HK-2 (cell line): ENCODE data around the gene SLC25A20.
A peak's percentile ranks its signal among the peaks of the same experiment; 100 is the strongest.
"Not testable (repeated sequence)": the region's sequence is repeated elsewhere in the genome, so short reads cannot be mapped to it uniquely, and the experiment has no call there.

Experiments used
- DNase-seq: peaks from one replicate; pipeline ENCODE4 v3.0.0-alpha.2; 2018; ENCODE audit not compliant: unreplicated experiment

SLC25A20 gene

DNA sequence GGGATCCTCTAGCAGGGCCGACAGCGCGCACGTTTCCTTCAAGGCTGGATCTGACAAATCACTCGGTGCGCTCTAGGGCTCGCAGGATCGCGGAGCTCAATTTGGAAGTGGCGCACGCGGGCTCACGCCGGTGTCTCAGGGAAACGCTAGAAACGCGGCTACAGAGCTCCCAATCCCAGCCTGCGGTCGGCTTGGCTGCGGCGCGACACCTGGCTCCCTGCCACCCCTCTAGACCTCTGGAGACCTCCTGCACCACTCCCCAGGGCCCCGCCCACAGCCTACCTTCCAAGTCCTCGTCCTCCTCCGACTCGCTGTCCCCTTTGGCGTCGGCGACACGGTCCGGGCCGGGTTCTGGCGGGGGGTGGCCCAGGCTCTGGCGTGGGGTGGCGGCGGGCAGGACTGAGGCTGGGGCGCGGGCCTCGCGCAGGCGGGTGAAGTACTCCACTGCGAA lies 51.6 kb downstream of the SLC25A20 start:
- peak; percentile 70 for DNase-seq

- DNase-seq = no peak
Observed at GRCh38 chr3:48845170-48845569, 53.5 kb downstream of the SLC25A20 start.

DNA sequence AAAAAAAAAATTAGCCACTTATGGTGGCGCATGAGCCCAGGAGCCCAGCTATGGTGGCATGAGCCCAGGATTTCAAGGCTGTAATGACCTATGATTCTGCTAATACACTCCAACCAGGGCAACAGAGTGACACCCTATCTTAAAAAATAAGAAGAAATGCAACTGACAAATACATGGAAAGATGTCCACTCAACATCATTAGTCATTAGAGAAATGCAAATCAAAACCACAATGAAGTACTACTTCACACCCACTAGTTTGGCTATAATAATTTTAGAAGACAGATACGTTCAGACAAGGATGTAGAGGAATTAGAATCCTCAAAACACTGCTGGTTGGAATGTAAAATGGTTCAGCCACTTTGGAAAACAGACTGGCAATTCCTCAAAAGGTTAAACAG lies 61.5 kb downstream of the SLC25A20 start:
- DNase-seq = no peak

DNA sequence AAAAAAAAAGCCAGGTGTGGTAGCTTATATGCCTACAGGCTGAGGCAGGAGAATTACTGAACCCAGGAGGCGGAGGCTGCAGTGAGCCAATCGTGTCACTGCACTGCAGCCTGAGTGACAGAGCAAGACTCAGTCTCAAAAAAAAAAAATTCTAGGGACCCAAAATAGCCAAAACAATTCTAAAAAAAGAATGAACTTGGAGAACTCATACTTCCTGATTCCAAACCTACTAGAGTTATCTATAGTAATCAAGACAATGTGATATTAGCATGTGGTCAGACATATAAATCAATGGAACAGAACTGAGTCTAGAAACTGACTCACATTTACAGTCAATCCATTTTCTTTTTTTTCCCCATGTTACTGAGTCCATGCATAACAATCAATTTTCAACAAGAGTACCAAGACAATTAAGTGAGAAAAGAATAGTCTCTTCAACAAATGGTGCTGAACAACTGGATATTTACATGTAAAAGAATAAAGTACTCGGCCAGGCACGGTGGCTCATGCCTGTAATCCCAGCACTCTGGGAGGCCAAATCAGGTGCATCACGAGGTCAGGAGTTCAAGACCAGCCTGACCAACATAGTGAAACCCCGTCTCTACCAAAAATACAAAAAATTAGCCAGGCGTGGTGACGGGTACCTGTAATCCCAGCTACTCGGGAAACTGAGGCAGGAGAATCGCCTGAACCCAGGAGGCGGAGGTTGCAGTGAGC lies 62.9 kb downstream of the SLC25A20 start:
- DNase-seq = no peak

GRCh38 chr3:48832684-48833083 lies 66.0 kb downstream of the SLC25A20 start:
- DNase-seq = no peak

- no peak for DNase-seq
Observed at GRCh38 chr3:48830715-48831114, 68.0 kb downstream of the SLC25A20 start.

DNA sequence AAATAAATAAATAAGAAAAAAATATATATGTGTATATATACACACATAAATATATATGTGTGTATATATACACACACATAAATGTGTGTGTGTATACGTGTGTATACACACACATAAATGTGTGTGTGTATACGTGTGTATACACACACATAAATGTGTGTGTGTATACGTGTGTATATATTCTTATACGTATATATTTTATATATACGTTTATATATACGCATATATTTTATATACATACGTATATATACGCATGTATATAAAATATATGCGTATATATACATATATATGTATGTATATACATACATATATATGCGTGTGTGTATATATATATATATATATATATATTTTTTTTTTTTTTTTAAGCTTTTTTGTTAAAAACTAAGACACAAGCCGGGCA lies 69.2 kb downstream of the SLC25A20 start:
- not testable (repeated sequence) for DNase-seq

DNA sequence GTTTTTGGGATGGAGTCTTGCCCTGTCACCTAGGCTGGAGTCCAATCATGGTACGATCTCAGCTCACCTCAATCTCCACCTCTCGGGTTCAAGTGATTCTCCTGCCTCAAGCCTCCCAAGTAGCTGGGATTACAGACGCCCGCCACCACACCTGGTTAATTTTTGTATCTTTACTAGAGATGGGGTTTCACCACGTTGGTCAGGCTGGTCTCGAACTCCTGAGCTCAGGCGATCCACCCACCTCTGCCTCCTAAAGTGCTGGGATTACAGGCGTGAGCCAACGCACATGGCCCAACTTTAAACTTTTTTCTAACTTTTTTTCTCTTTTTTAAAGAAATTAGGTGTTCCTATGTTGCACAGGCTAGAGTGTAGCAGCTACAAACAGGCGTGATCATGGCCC lies 70.8 kb downstream of the SLC25A20 start:
- DNase-seq = not testable (repeated sequence)

DNA sequence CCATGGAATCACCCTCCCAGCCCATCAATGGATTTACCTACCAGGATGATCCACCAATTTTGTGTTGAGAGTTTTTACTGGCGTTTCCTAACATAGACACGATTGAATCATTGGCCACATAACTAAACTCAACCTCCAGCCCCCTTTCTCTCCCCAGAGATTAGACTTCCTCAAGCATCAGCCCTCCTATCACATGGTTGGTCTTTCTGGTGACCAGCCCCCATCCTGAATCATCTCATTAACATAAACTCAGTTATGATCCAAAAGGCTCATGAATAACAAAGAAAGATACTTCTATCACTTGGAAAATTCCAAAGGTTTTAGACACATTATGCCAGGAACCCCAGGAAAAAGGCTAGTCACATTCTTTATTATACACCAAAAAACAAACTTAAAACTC lies 72.2 kb downstream of the SLC25A20 start:
- no peak for DNase-seq

GRCh38 chr3:48820612-48821324 lies 77.9 kb downstream of the SLC25A20 start:
- DNase-seq = peak; percentile 3

- DNase-seq = no peak
Observed at GRCh38 chr3:48819234-48820221, 79.2 kb downstream of the SLC25A20 start.

GRCh38 chr3:48811524-48811923 lies 87.2 kb downstream of the SLC25A20 start:
- DNase-seq = no peak
